GM12878 (cell line): Measurements from ENCODE around the gene CD300H. TPM values are rescaled to one million over a fixed set of nuclear protein-coding genes. Genes with fewer than 3 reads are reported as not detected.

ENCODE experiments used
- ATAC-seq: fragments of 200-7000 bp; cut with Tn5 transposase; 3 replicates; pipeline ENCODE4 v1.9.1; 2020; ENCODE audit warnings: mild to moderate bottlenecking, moderate library complexity
- BruUV-seq: library from RNA; stranded (reverse); fragments of 400-500 nt; replicated peaks from 2 replicates; lab custom pipeline; 2021; lab: Mats Ljungman, UMichigan
- CTCF ChIA-PET: fragments of 300-600 bp; sonication (Branson Sonifier 250); formaldehyde crosslinking; extraction: SDS; loops from one replicate; lab custom pipeline; 2021; ENCODE audit warnings: inconsistent platforms; lab: Yijun Ruan, JAX
- POLR2A ChIA-PET: fragments of 350-600 bp; formaldehyde crosslinking; extraction: SDS; loops from one replicate; lab custom pipeline; 2021; ENCODE audit warnings: inconsistent platforms; lab: Charles Lee
- RAD21 ChIA-PET: fragments of 300-600 bp; sonication (Branson Sonifier 250); formaldehyde crosslinking; loops from one replicate; lab custom pipeline; 2023; ENCODE audit warnings: antibody characterized with exemption; ENCODE audit not compliant: unreplicated experiment; lab: Charles Lee
- SMC1A ChIA-PET: fragments of 300-600 bp; sonication (Branson Sonifier 250); formaldehyde crosslinking; loops from one replicate; lab custom pipeline; 2023; ENCODE audit not compliant: unreplicated experiment, uncharacterized antibody; lab: Charles Lee
- DNase-seq: peaks from one replicate; pipeline ENCODE4 v3.0.0-alpha.2; 2011; ENCODE audit warnings: low read depth, low spot score
- FAIRE-seq: peaks from 3 replicates; lab custom pipeline; 2011; peaks lifted over from hg19 to GRCh38; lab: Jason Lieb, UNC
- H2AFZ ChIP-seq: 2 replicates; pipeline ENCODE4 v1.6.0; 2011; ENCODE audit warnings: low read depth, low read length, control low read depth; ENCODE audit not compliant: control insufficient read depth
- H3K27ac ChIP-seq: 2 replicates; pipeline ENCODE4 v1.5.1; 2011; ENCODE audit warnings: control low read depth; ENCODE audit not compliant: control insufficient read depth, insufficient read depth
- H3K27me3 ChIP-seq, 2 experiments: replicated peaks in 1 of 2; 2 replicates each; pipeline versions ENCODE4 v1.6.0 to v1.6.1; 2011; ENCODE audit warnings: low read length in 1 of 2; ENCODE audit not compliant: control insufficient read depth in 2 of 2, insufficient read depth in 2 of 2
- H3K36me3 ChIP-seq, 2 experiments: 2 replicates each; pipeline ENCODE4 v1.5.1; 2011; ENCODE audit warnings: low read length in 1 of 2; ENCODE audit not compliant: control insufficient read depth in 2 of 2, insufficient read depth in 2 of 2
- H3K4me1 ChIP-seq: 2 replicates; pipeline ENCODE4 v1.6.1; 2011; ENCODE audit warnings: mild to moderate bottlenecking, low read length, moderate library complexity, mixed read lengths; ENCODE audit not compliant: control insufficient read depth, insufficient read depth
- H3K4me2 ChIP-seq: 2 replicates; pipeline ENCODE4 v1.6.0; 2011; ENCODE audit warnings: control low read depth; ENCODE audit not compliant: control insufficient read depth, insufficient read depth
- H3K4me3 ChIP-seq: fragments of 200-600 bp; sonication (generic); 2 replicates; pipeline ENCODE4 v1.5.1; 2016
- H3K79me2 ChIP-seq: 2 replicates; pipeline ENCODE4 v1.6.0; 2011; ENCODE audit warnings: low read length; ENCODE audit not compliant: control insufficient read depth, insufficient read depth
- H3K9ac ChIP-seq: 2 replicates; pipeline ENCODE4 v1.8.0; 2011; ENCODE audit warnings: low read length, control low read depth, mixed read lengths; ENCODE audit not compliant: control insufficient read depth, insufficient read depth
- H3K9me3 ChIP-seq: replicated peaks from 3 replicates; pipeline ENCODE4 v1.5.1; 2011; ENCODE audit warnings: mild to moderate bottlenecking, low read length; ENCODE audit not compliant: control insufficient read depth, insufficient read depth
- H4K20me1 ChIP-seq: 2 replicates; pipeline ENCODE4 v1.6.0; 2011; ENCODE audit not compliant: control insufficient read depth, insufficient read depth
- CBFB ChIP-seq: IDR thresholded peaks from 2 replicates; pipeline ENCODE4 v1.6.1; 2016; ENCODE audit warnings: antibody characterized with exemption, low read depth
- ELK1 ChIP-seq: IDR thresholded peaks from 2 replicates; pipeline ENCODE4 v1.6.1; 2012; ENCODE audit warnings: low read depth, low read length, improper control_type of control experiment
- HDGF ChIP-seq: fragments of 450-650 bp; IDR thresholded peaks from 2 replicates; pipeline ENCODE4 v1.6.1; 2016; ENCODE audit warnings: antibody characterized with exemption
- PAX8 ChIP-seq: fragments of 450-650 bp; IDR thresholded peaks from 2 replicates; pipeline ENCODE4 v1.6.1; 2017; ENCODE audit warnings: mild to moderate bottlenecking, moderate library complexity
- RUNX3 ChIP-seq: IDR thresholded peaks from 2 replicates; pipeline ENCODE4 v1.6.1; 2012; ENCODE audit warnings: low read length, inconsistent platforms
- SMAD5 ChIP-seq: IDR thresholded peaks from 2 replicates; pipeline ENCODE4 v1.6.1; 2016; ENCODE audit warnings: antibody characterized with exemption, low read depth
- SP1 ChIP-seq: IDR thresholded peaks from one replicate; pipeline ENCODE4 v1.6.1; 2011; ENCODE audit warnings: low read depth, low read length
- ZNF687 ChIP-seq: fragments of 450-650 bp; IDR thresholded peaks from 2 replicates; pipeline ENCODE4 v1.6.1; 2017; ENCODE audit warnings: mild to moderate bottlenecking, moderate library complexity
- WGBS: methylation state at CpG from one replicate; pipeline ENCODE4 v1.1.6; 2016; ENCODE audit warnings: low lambda C conversion rate; ENCODE audit not compliant: insufficient replicate concordance, insufficient coverage; ENCODE audit errors: missing lambda C conversion rate; 5-methylcytosine and 5-hydroxymethylcytosine counted together
- in situ Hi-C: fragments of 300-500 bp; cut with MboI; formaldehyde crosslinking; loops from 9 replicates; pipeline ENCODE4 v1.14.3; 2018; ENCODE audit warnings: mixed read lengths
- intact Hi-C: fragments of 100-400 bp; cut with micrococcal nuclease; formaldehyde crosslinking; loops from one replicate; pipeline ENCODE4 v1.14.2; 2022; ENCODE audit not compliant: unreplicated experiment
- polyA plus RNA-seq, 11 experiments: library from polyadenylated mRNA; depleted of rRNA in 4 of 11; unstranded in 6 of 11; stranded (reverse) in 5 of 11; fragments of >200 nt; fragmentation: Nextera tagmentation in 4 of 11; fragmentation: Illumina TruSeq in 1 of 11; extraction: Ambion mirVana in 4 of 11; extraction: Trizol in 1 of 11; gene quantifications; 1 replicate in 1 of 11; 2 replicates in 10 of 11; pipeline versions ENCODE4 v1.2.1 to v1.2.3, GENCODE V29; 2011 to 2016; ENCODE audit warnings: inconsistent platforms in 2 of 11, missing spikeins in 2 of 11, low read depth in 1 of 11
- total RNA-seq, 4 experiments: library from RNA; depleted of rRNA in 3 of 4; stranded (reverse); fragments of >200 nt in 3 of 4; fragmentation: Illumina TruSeq in 1 of 4; extraction: Trizol in 1 of 4; gene quantifications; 2 replicates each; pipeline versions ENCODE4 v1.2.1 to v1.2.3, GENCODE V29; 2013 to 2021

Gene CD300H
- total and polyA plus RNA-seq, 10 of the 15 experiments (the other 5 are each of a cell fraction or from before 2014, with no cell fraction given), result not detected

GRCh38 chr17:74568106-74568873 is 981 bp upstream of the CD300H start:
- H3K27ac ChIP-seq, result no peak overlapping the region
- WGBS, result 18% methylated on average over 4 of the region's 4 CpGs
- ChIA-PET SMC1A (interaction anchor here (1.5 to 2.4 kb wide), 2 partner anchors 67 to 169 kb away, joined by 3 to 11 read pairs; partner anchors contain the start of gene RAB37), POLR2A (no interaction called here), CTCF (interaction anchor here (2.3 to 3.8 kb wide), 3 partner anchors 32 to 169 kb away, joined by 10 to 34 read pairs (median 28); partner anchors contain the start of gene RAB37), RAD21 (interaction anchor here (2.8 kb wide), 1 partner anchor 89 kb away, joined by 17 read pairs; no protein-coding TSS in a partner anchor)
- H4K20me1 ChIP-seq, result no peaks in the 10 kb centered on the region
- no peak for ATAC-seq
- no peaks in the 10 kb centered on the region for H3K4me1 ChIP-seq
- in situ Hi-C loops (no loop called here), intact Hi-C loops (loop anchor here (5.0 kb wide), 1 partner anchor 79 kb away; no protein-coding TSS in a partner anchor)
- peaks cover 0 to 3% of the 10 kb centered on the region in 2 experiments; a peak in 1 of 4 replicates for H3K27me3 ChIP-seq
- no peaks in the 10 kb centered on the region for H3K79me2 ChIP-seq
- no peak overlapping the region for H2AFZ ChIP-seq
- FAIRE-seq, result peak; percentile 7
- no peak overlapping the region for H3K9ac ChIP-seq
- no peak overlapping the region for H3K4me3 ChIP-seq
- no peaks in the 10 kb centered on the region for H3K9me3 ChIP-seq
- H3K36me3 ChIP-seq, result no peaks in the 10 kb centered on the region
- no peak for DNase-seq
- BruUV-seq, result no TSS peak
- TF ChIP-seq HDGF (no peak), SP1 (no peak), SMAD5 (no peak), RUNX3 (no peak), CBFB (no peak), ZNF687 (no peak), PAX8 (no peak), ELK1 (no peak)
- H3K4me2 ChIP-seq, result no peak overlapping the region
